ENCODE data around the gene GCNT2. TPM values are rescaled to one million over a fixed set of nuclear protein-coding genes. Genes with fewer than 3 reads are reported as not detected.

The GCNT2 gene
- total and polyA plus RNA-seq, 2 of the 8 experiments (the other 6 are each of a cell fraction or from before 2014, with no cell fraction given), result 19.3 to 52.5 TPM

DNA sequence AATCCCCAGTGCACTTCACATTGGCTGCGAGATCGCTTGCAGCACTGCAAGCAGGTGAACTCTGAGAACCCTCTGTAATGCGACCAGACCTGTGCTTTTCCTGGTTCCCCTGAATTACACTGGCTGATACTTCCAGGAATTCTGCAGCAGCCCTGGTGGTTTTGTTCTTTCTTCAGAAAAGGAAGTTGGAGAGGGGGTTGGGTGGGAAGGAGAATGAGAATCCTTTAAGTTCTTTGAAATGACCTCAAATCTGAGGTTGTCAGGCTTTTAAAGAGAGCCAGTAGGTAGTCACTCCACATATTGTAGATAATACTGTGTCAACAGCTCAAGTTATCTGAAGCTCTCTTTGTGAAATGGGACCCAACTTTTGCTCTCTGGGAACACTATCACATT lies 62.4 kb downstream of the GCNT2 start:
- H3K14ac ChIP-seq (ENCODE audit: insufficient read length), result no peak overlapping the region
- H2BK20ac ChIP-seq (ENCODE audit: low read length), result peak overlapping the region; percentile 34; the same call in 1 of the 2 replicates
- peak overlapping the region in 3 of 4 experiments; percentile 7 to 49 (median 30); a peak in 5 of 8 replicates for H3K4me3 ChIP-seq (ENCODE audit: extremely low read depth in 1 of 4, insufficient read depth in 2 of 4, low read depth in 3 of 4, low read length in 4 of 4)
- no peak overlapping the region for H2BK15ac ChIP-seq (ENCODE audit: low read length)
- peak overlapping the region; percentile 31 for H4K5ac ChIP-seq (ENCODE audit: insufficient read length, low read depth, low read length)
- no peak for FAIRE-seq
- H3K79me1 ChIP-seq (ENCODE audit: low read depth, low read length), result peaks cover 6% of the 10 kb centered on the region
- peaks cover 4 to 13% of the 10 kb centered on the region in 2 experiments for H4K20me1 ChIP-seq (replicated peaks in 1 of 2; ENCODE audit: control insufficient read depth in 1 of 2, insufficient read depth in 2 of 2, low read length in 2 of 2)
- peaks cover 26 to 63% (median 44%) of the 10 kb centered on the region in 4 experiments for H3K4me1 ChIP-seq (replicated peaks in 1 of 4; ENCODE audit: control insufficient read depth in 3 of 4, insufficient read depth in 4 of 4, low read length in 3 of 4)
- peak overlapping the region; percentile 98 for H2BK5ac ChIP-seq (ENCODE audit: low read depth, low read length)
- peaks cover 21 to 76% of the 10 kb centered on the region in 2 experiments for H3K79me2 ChIP-seq (ENCODE audit: control insufficient read depth in 1 of 2, insufficient read depth in 2 of 2, low read length in 2 of 2)
- CTCF ChIA-PET (ENCODE audit: partially characterized antibody), result no interaction called here
- no peak overlapping the region for H3K4ac ChIP-seq (replicated peaks; ENCODE audit: insufficient read length, low read depth, low read length)
- H3K23ac ChIP-seq (ENCODE audit: insufficient read length), result no peak overlapping the region
- no peaks in the 10 kb centered on the region for H3K9me3 ChIP-seq (ENCODE audit: insufficient read depth in 2 of 2, low read depth in 1 of 2, low read length in 1 of 2)
- peak overlapping the region; percentile 30; the same call in 1 of the 2 replicates for H4K8ac ChIP-seq (ENCODE audit: extremely low read depth, insufficient read depth, low read length)
- peak overlapping the region; percentile 79 for H3K27ac ChIP-seq (ENCODE audit: low read depth, low read length)
- H3K9ac ChIP-seq (replicated peaks in 1 of 4; ENCODE audit: extremely low read depth in 1 of 4, low read depth in 3 of 4, low read length in 3 of 4), result peak overlapping the region in 2 of 4 experiments; percentile 24 to 46; a peak in 1 of 7 replicates
- 11% methylated on average over 3 of the region's 3 CpGs; no CpG with 5 or more reads in 1 of the 2 experiments for WGBS, 2 experiments (ENCODE audit: extremely low coverage in 1 of 2, insufficient coverage in 1 of 2, insufficient read length in 1 of 2, insufficient replicate concordance in 2 of 2, low coverage in 1 of 2, low lambda C conversion rate in 2 of 2, missing lambda C conversion rate in 1 of 2)
- H3K4me2 ChIP-seq (ENCODE audit: insufficient read depth in 1 of 2, low read depth in 2 of 2, low read length in 2 of 2), result peak overlapping the region; percentile 68 to 99
- H3K18ac ChIP-seq (ENCODE audit: extremely low read depth, low read length), result peak overlapping the region; percentile 86
- peaks cover 0 to 4% (median 1%) of the 10 kb centered on the region in 4 experiments; a peak in 2 of 8 replicates for H3K36me3 ChIP-seq (ENCODE audit: control insufficient read depth in 2 of 4, insufficient read depth in 4 of 4, low read length in 3 of 4)
- POLR2A ChIA-PET (ENCODE audit: partially characterized antibody), result interaction anchor here (0.7 to 2.0 kb wide), 18 partner anchors 8 to 243 kb away, joined by 3 to 16 read pairs (median 4); partner anchors contain the start of genes C6orf52, GCNT2 and PAK1IP1
- no peak overlapping the region for H3K56ac ChIP-seq (replicated peaks; ENCODE audit: insufficient read length, low read depth, low read length)
- H2BK120ac ChIP-seq (replicated peaks; ENCODE audit: low read depth, low read length), result no peak overlapping the region
- TF ChIP-seq JUN (IDR thresholded peaks at IDR 0.05; ENCODE audit: low read depth, low read length) (no peak), TAF1 (IDR thresholded peaks at IDR 0.05; ENCODE audit: low read depth, low read length) (no peak), SP1 (IDR thresholded peaks at IDR 0.05; ENCODE audit: low read depth, low read length) (0 out of 2 replicates have a peak, but pooled peaks have one; percentile 15), TBP (IDR thresholded peaks at IDR 0.05; ENCODE audit: low read depth, low read length) (peak; percentile 50; the same call in 1 of the 2 replicates)
- peak overlapping the region; percentile 70 for H4K91ac ChIP-seq (replicated peaks; ENCODE audit: insufficient read length, low read length)
- H2AK5ac ChIP-seq (ENCODE audit: low read depth, low read length), result peak overlapping the region; percentile 92; the same call in 1 of the 2 replicates
- H3K23me2 ChIP-seq (ENCODE audit: low read depth, low read length), result peaks cover 16% of the 10 kb centered on the region
- no peaks in the 10 kb centered on the region for H3K27me3 ChIP-seq (replicated peaks in 1 of 4; ENCODE audit: control insufficient read depth in 3 of 4, extremely low read depth in 1 of 4, insufficient read depth in 3 of 4, low read length in 3 of 4)
- DNase-seq (ENCODE audit: low read depth in 1 of 2, low spot score in 2 of 2), result no peak
- peak overlapping the region; percentile 84 for H2BK12ac ChIP-seq (ENCODE audit: low read depth, low read length)
- H2AFZ ChIP-seq (ENCODE audit: low read length), result no peak overlapping the region
